Activated B cell treated with CpG ODN at 0.5 μM for 24 hours (primary cell): ENCODE data around the gene SOHLH2. TPM values are rescaled to one million over a fixed set of nuclear protein-coding genes. Genes with fewer than 3 reads are reported as not detected.

ENCODE experiments used
- ATAC-seq: fragments of 200-7000 bp; cut with Tn5 transposase; one replicate; pipeline ENCODE4 v1.10.0; 2021; ENCODE audit warnings: low read depth, mild to moderate bottlenecking, moderate library complexity
- CTCF ChIA-PET: fragments of 350-600 bp; sonication (Branson Sonifier 250); formaldehyde crosslinking; loops from one replicate; lab custom pipeline; 2021; ENCODE audit warnings: antibody characterized with exemption; lab: Charles Lee
- POLR2A ChIA-PET: fragments of 350-600 bp; sonication (Branson Sonifier 250); formaldehyde crosslinking; loops from one replicate; lab custom pipeline; 2021; ENCODE audit warnings: antibody characterized with exemption; lab: Charles Lee
- DNase-seq: peaks from one replicate; pipeline ENCODE4 v3.0.0; 2022
- H3K27ac Mint-ChIP-seq: one replicate; pipeline ENCODE4 v1.8.0; 2020; ENCODE audit warnings: mixed read lengths
- H3K27me3 Mint-ChIP-seq: one replicate; pipeline ENCODE4 v1.8.0; 2021; ENCODE audit warnings: mixed read lengths
- H3K36me3 Mint-ChIP-seq: one replicate; pipeline ENCODE4 v1.8.0; 2021; ENCODE audit warnings: low read depth, mixed read lengths
- H3K4me1 Mint-ChIP-seq: one replicate; pipeline ENCODE4 v1.8.0; 2021; ENCODE audit warnings: mixed read lengths
- H3K4me3 Mint-ChIP-seq: one replicate; pipeline ENCODE4 v1.8.0; 2020; ENCODE audit warnings: mild to moderate bottlenecking, mixed read lengths
- H3K9me3 Mint-ChIP-seq: one replicate; pipeline ENCODE4 v1.8.0; 2020; ENCODE audit warnings: mixed read lengths
- CTCF ChIP-seq: fragments of 200-600 bp; IDR thresholded peaks from one replicate; pipeline ENCODE4 v1.8.0; 2022; ENCODE audit warnings: antibody characterized with exemption, mild to moderate bottlenecking
- intact Hi-C: fragments of 100-400 bp; cut with micrococcal nuclease; formaldehyde crosslinking; loops from one replicate; pipeline ENCODE4 v1.15.1; 2024
- total RNA-seq: library from RNA; stranded (reverse); gene quantifications from 2 replicates; pipeline ENCODE4 v1.2.3, GENCODE V29; 2022

The SOHLH2 gene
- total RNA-seq, 1 donor from 2014 or later = not detected

- H3K4me3 Mint-ChIP-seq = no peak overlapping the region
- TF ChIP-seq CTCF = no peak
These were observed 62.8 kb downstream of the SOHLH2 start for GRCh38 chr13:36151591-36151990.

GRCh38 chr13:36148446-36148845 lies 65.9 kb downstream of the SOHLH2 start:
- ChIA-PET POLR2A (no interaction called here), CTCF (no interaction called here)
- H3K36me3 Mint-ChIP-seq = no peaks in the 10 kb centered on the region
- TF ChIP-seq CTCF = no peak
- no peaks in the 10 kb centered on the region for H3K4me1 Mint-ChIP-seq
- intact Hi-C loops = no loop called here
- H3K27ac Mint-ChIP-seq = no peak overlapping the region
- no peak for DNase-seq
- peaks cover 2% of the 10 kb centered on the region for H3K9me3 Mint-ChIP-seq
- ATAC-seq = no peak
- H3K4me3 Mint-ChIP-seq = no peak overlapping the region
- H3K27me3 Mint-ChIP-seq = peaks cover 2% of the 10 kb centered on the region

More at GRCh38 chr13:36151591-36151990, 62.8 kb downstream of the SOHLH2 start:
- DNase-seq = no peak
- Mint-ChIP-seq H3K27ac (no peak overlapping the region), H3K36me3 (no peaks in the 10 kb centered on the region), H3K9me3 (peaks cover 4% of the 10 kb centered on the region), H3K27me3 (peaks cover 5% of the 10 kb centered on the region), H3K4me1 (no peaks in the 10 kb centered on the region)
- no peak for ATAC-seq
- intact Hi-C loops = no loop called here
- POLR2A ChIA-PET = no interaction called here
- CTCF ChIA-PET = no interaction called here

GRCh38 chr13:36147330-36147729 lies 67.0 kb downstream of the SOHLH2 start:
- CTCF ChIA-PET = no interaction called here
- Mint-ChIP-seq H3K27me3 (no peaks in the 10 kb centered on the region), H3K4me3 (no peak overlapping the region), H3K36me3 (no peaks in the 10 kb centered on the region), H3K9me3 (no peaks in the 10 kb centered on the region), H3K4me1 (no peaks in the 10 kb centered on the region), H3K27ac (no peak overlapping the region)
- DNase-seq (no peak), ATAC-seq (no peak)
- TF ChIP-seq CTCF = no peak
- intact Hi-C loops = no loop called here
- POLR2A ChIA-PET = no interaction called here

- H3K27me3 Mint-ChIP-seq = no peaks in the 10 kb centered on the region
- ATAC-seq (no peak), DNase-seq (no peak)
- intact Hi-C loops = no loop called here
- no peaks in the 10 kb centered on the region for H3K4me1 Mint-ChIP-seq
- no peak for TF ChIP-seq CTCF
- H3K9me3 Mint-ChIP-seq = peaks cover 2% of the 10 kb centered on the region
- H3K36me3 Mint-ChIP-seq = no peaks in the 10 kb centered on the region
- POLR2A ChIA-PET = no interaction called here
- H3K4me3 Mint-ChIP-seq = no peak overlapping the region
- no peak overlapping the region for H3K27ac Mint-ChIP-seq
- CTCF ChIA-PET = no interaction called here
These were observed 67.7 kb downstream of the SOHLH2 start for GRCh38 chr13:36146511-36147269.

- ChIA-PET CTCF (no interaction called here), POLR2A (no interaction called here)
- H3K27me3 Mint-ChIP-seq = no peaks in the 10 kb centered on the region
- H3K36me3 Mint-ChIP-seq = no peaks in the 10 kb centered on the region
- DNase-seq = no peak
- no peak for TF ChIP-seq CTCF
- peaks cover 2% of the 10 kb centered on the region for H3K9me3 Mint-ChIP-seq
- intact Hi-C loops = no loop called here
- H3K27ac Mint-ChIP-seq = no peak overlapping the region
- H3K4me3 Mint-ChIP-seq = no peak overlapping the region
- no peaks in the 10 kb centered on the region for H3K4me1 Mint-ChIP-seq
- no peak for ATAC-seq
These were observed 70.6 kb downstream of the SOHLH2 start for GRCh38 chr13:36143738-36144137.
